Progenitor cell of endocrine pancreas (in vitro differentiated cells): ENCODE data around the gene PTGR1. TPM values are rescaled to one million over a fixed set of nuclear protein-coding genes. Genes with fewer than 3 reads are reported as not detected.

Experiments used
- DNase-seq: peaks from one replicate; pipeline ENCODE4 v3.0.0; 2021; ENCODE audit warnings: low spot score; ENCODE audit not compliant: unreplicated experiment
- H3K27ac Mint-ChIP-seq: 2 replicates; pipeline ENCODE4 v1.8.0; 2021; ENCODE audit warnings: mild to moderate bottlenecking, moderate library complexity, mixed read lengths
- H3K27me3 Mint-ChIP-seq: 2 replicates; pipeline ENCODE4 v1.8.0; 2021; ENCODE audit warnings: mixed read lengths
- H3K36me3 Mint-ChIP-seq: 2 replicates; pipeline ENCODE4 v1.8.0; 2022; ENCODE audit warnings: mixed read lengths; ENCODE audit not compliant: insufficient read depth
- H3K4me1 Mint-ChIP-seq: 2 replicates; pipeline ENCODE4 v1.8.0; 2021; ENCODE audit warnings: low read depth, mixed read lengths
- H3K4me3 Mint-ChIP-seq: 2 replicates; pipeline ENCODE4 v1.8.0; 2021; ENCODE audit warnings: low read depth, mild to moderate bottlenecking, moderate library complexity, mixed read lengths
- H3K9me3 Mint-ChIP-seq: 2 replicates; pipeline ENCODE4 v1.8.0; 2021; ENCODE audit warnings: low read depth, mixed read lengths
- CTCF ChIP-seq: fragments of 200-600 bp; sonication (generic); IDR thresholded peaks from one replicate; pipeline ENCODE4 v1.5.0; 2021; ENCODE audit warnings: antibody characterized with exemption, mild to moderate bottlenecking; ENCODE audit not compliant: unreplicated experiment
- total RNA-seq: library from RNA; stranded (reverse); gene quantifications from 2 replicates; pipeline ENCODE4 v1.2.1, GENCODE V29; 2021

PTGR1 gene
- total RNA-seq, 1 donor from 2014 or later, result 50.1 TPM

GRCh38 chr9:111644195-111644772 is 44.8 kb upstream of the PTGR1 start:
- Mint-ChIP-seq H3K9me3 (no peaks in the 10 kb centered on the region), H3K4me3 (no peak overlapping the region), H3K27me3 (no peaks in the 10 kb centered on the region), H3K27ac (peak overlapping the region; percentile 0), H3K4me1 (peaks cover 4% of the 10 kb centered on the region), H3K36me3 (peaks cover 23% of the 10 kb centered on the region)
- DNase-seq, result no peak
- no peak for TF ChIP-seq CTCF

GRCh38 chr9:111637421-111637950 is 38.0 kb upstream of the PTGR1 start:
- Mint-ChIP-seq H3K27ac (no peak overlapping the region), H3K9me3 (no peaks in the 10 kb centered on the region), H3K4me1 (peaks cover 25% of the 10 kb centered on the region), H3K36me3 (peaks cover 1% of the 10 kb centered on the region), H3K27me3 (no peaks in the 10 kb centered on the region), H3K4me3 (no peak overlapping the region)
- DNase-seq, result no peak
- no peak for TF ChIP-seq CTCF

GRCh38 chr9:111634860-111635259 is 35.4 kb upstream of the PTGR1 start:
- no peak for TF ChIP-seq CTCF
- H3K27me3 Mint-ChIP-seq, result no peaks in the 10 kb centered on the region

GRCh38 chr9:111633389-111633736 is 33.9 kb upstream of the PTGR1 start:
- no peaks in the 10 kb centered on the region for H3K9me3 Mint-ChIP-seq
- peaks cover 34% of the 10 kb centered on the region for H3K4me1 Mint-ChIP-seq
- H3K36me3 Mint-ChIP-seq, result peaks cover 1% of the 10 kb centered on the region
- DNase-seq, result no peak
- H3K27me3 Mint-ChIP-seq, result no peaks in the 10 kb centered on the region
- peak overlapping the region; percentile 91 for H3K4me3 Mint-ChIP-seq
- TF ChIP-seq CTCF, result no peak
- no peak overlapping the region for H3K27ac Mint-ChIP-seq

More at GRCh38 chr9:111634860-111635259, 35.4 kb upstream of the PTGR1 start:
- Mint-ChIP-seq H3K9me3 (no peaks in the 10 kb centered on the region), H3K4me3 (no peak overlapping the region), H3K4me1 (peaks cover 34% of the 10 kb centered on the region), H3K27ac (no peak overlapping the region), H3K36me3 (peaks cover 1% of the 10 kb centered on the region)
- no peak for DNase-seq

- no peak for DNase-seq
- Mint-ChIP-seq H3K36me3 (peaks cover 1% of the 10 kb centered on the region), H3K27ac (peak overlapping the region; percentile 96), H3K4me1 (peaks cover 34% of the 10 kb centered on the region), H3K9me3 (no peaks in the 10 kb centered on the region), H3K4me3 (peak overlapping the region; percentile 91), H3K27me3 (no peaks in the 10 kb centered on the region)
- TF ChIP-seq CTCF, result no peak
Measured at GRCh38 chr9:111632695-111633388, 33.4 kb upstream of the PTGR1 start.
